ENCODE measurements around the gene PLXNA4.

DNA sequence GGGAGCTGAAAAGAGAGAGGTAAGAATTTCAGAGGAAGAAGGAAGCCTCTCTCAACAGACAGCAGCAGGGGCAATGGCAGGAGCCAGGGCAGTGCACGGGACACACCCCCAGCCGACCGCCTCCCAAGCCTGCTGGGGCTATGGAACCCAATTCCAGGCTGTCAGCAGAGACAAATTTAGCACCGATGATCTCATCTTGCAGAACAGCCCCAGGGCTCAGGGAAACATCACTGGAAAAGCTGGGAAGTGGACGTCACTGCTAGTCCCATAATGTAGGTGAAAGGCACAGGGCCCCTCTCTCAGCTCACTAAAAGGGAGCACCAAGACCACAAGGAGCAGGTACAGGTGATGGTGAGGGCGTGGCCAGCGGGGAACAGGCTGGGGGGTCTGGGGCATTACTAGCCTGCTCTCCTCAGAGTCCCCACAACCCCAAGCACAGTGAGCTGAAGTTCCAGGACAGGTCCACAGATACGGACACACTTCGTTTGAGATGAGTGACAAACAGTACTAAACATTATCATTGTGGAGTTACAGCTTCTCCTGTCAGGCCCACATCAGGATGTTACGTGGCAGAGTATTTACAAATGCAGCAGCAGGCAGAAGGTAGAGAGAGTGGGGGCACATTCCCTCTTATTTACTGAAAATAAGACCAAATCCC, 103.7 kb downstream of the PLXNA4 start:
- TF ChIP-seq EZH2 (IDR thresholded peaks at IDR 0.05; ENCODE audit: insufficient read depth, poor library complexity, severe bottlenecking) (no peak), EZH2phosphoT487 (IDR thresholded peaks at IDR 0.05; ENCODE audit: insufficient read depth, low read depth) (no peak)

Data from GM23248 (cell line).